Mesothelial cell of epicardium (in vitro differentiated cells): ENCODE measurements around the gene ARMH2. TPM values are rescaled to one million over a fixed set of nuclear protein-coding genes. Genes with fewer than 3 reads are reported as not detected.
"Not testable (repeated sequence)": the region's sequence is repeated elsewhere in the genome, so short reads cannot be mapped to it uniquely, and the experiment has no call there.

Experiments used
- DNase-seq, 2 experiments: peaks; one replicate each; pipeline ENCODE4 v3.0.0; 2021; ENCODE audit warnings: low spot score in 2 of 2; ENCODE audit not compliant: unreplicated experiment in 2 of 2
- H3K27ac Mint-ChIP-seq: 2 replicates; pipeline ENCODE4 v1.8.0; 2021; ENCODE audit warnings: mixed read lengths
- H3K27me3 Mint-ChIP-seq: 2 replicates; pipeline ENCODE4 v1.8.0; 2021; ENCODE audit warnings: low read depth, mixed read lengths
- H3K36me3 Mint-ChIP-seq: 2 replicates; pipeline ENCODE4 v1.8.0; 2021; ENCODE audit warnings: mixed read lengths
- H3K4me1 Mint-ChIP-seq: 2 replicates; pipeline ENCODE4 v1.8.0; 2021; ENCODE audit warnings: mixed read lengths
- H3K4me3 Mint-ChIP-seq: 2 replicates; pipeline ENCODE4 v1.8.0; 2021; ENCODE audit warnings: mild to moderate bottlenecking, moderate library complexity, mixed read lengths
- H3K9me3 Mint-ChIP-seq: 2 replicates; pipeline ENCODE4 v1.8.0; 2021; ENCODE audit warnings: mixed read lengths
- CTCF ChIP-seq: fragments of 200-600 bp; sonication (generic); IDR thresholded peaks from one replicate; pipeline ENCODE4 v1.5.0; 2021; ENCODE audit warnings: antibody characterized with exemption; ENCODE audit not compliant: unreplicated experiment
- total RNA-seq: library from RNA; stranded (reverse); gene quantifications from 3 replicates; pipeline ENCODE4 v1.2.1, GENCODE V29; 2021

Gene ARMH2
- total RNA-seq, 1 donor from 2014 or later, result not detected

- DNase-seq, result no peak
- H3K4me1 Mint-ChIP-seq, result peaks cover 23% of the 10 kb centered on the region
- H3K27ac Mint-ChIP-seq, result peak overlapping the region; percentile 90
- peaks cover 2% of the 10 kb centered on the region for H3K36me3 Mint-ChIP-seq
- no peaks in the 10 kb centered on the region for H3K27me3 Mint-ChIP-seq
- peak overlapping the region; percentile 99 for H3K4me3 Mint-ChIP-seq
- TF ChIP-seq CTCF, result no peak
- no peaks in the 10 kb centered on the region for H3K9me3 Mint-ChIP-seq
Observed at GRCh38 chr6:24775520-24776058, 23.1 kb downstream of the ARMH2 start.

- peak within 1 kb of the TSS; percentile 96 for H3K27ac Mint-ChIP-seq
- H3K36me3 Mint-ChIP-seq, result no peaks in the 10 kb centered on the region
- peaks cover 20% of the 10 kb centered on the region for H3K4me1 Mint-ChIP-seq
- no peaks in the 10 kb centered on the region for H3K9me3 Mint-ChIP-seq
- H3K4me3 Mint-ChIP-seq, result peak within 1 kb of the TSS; percentile 99
- DNase-seq, result peak; percentile 98 to 99
- no peaks in the 10 kb centered on the region for H3K27me3 Mint-ChIP-seq
- TF ChIP-seq CTCF, result no peak
Observed at GRCh38 chr6:24774696-24775519, 23.8 kb downstream of the ARMH2 start, which contains the start of gene GMNN. GMNN (plus strand) TSS chr6:24774937; CDS start chr6:24777247, 2,310 bp downstream.

GRCh38 chr6:24768361-24768760 lies 30.4 kb downstream of the ARMH2 start:
- Mint-ChIP-seq H3K36me3 (no peaks in the 10 kb centered on the region), H3K27me3 (no peaks in the 10 kb centered on the region), H3K4me3 (no peak overlapping the region), H3K27ac (no peak overlapping the region), H3K4me1 (peaks cover 3% of the 10 kb centered on the region), H3K9me3 (no peaks in the 10 kb centered on the region)
- no peak for TF ChIP-seq CTCF
- DNase-seq, result no peak

GRCh38 chr6:24766680-24767462 lies 31.8 kb downstream of the ARMH2 start:
- Mint-ChIP-seq H3K4me3 (no peak overlapping the region), H3K4me1 (peaks cover 4% of the 10 kb centered on the region), H3K27ac (no peak overlapping the region), H3K9me3 (no peaks in the 10 kb centered on the region), H3K36me3 (no peaks in the 10 kb centered on the region), H3K27me3 (no peaks in the 10 kb centered on the region)
- no peak for TF ChIP-seq CTCF
- no peak for DNase-seq

GRCh38 chr6:24765968-24766367 lies 32.7 kb downstream of the ARMH2 start:
- DNase-seq, H3K27me3 Mint-ChIP-seq, H3K9me3 Mint-ChIP-seq, H3K4me1 Mint-ChIP-seq, H3K4me3 Mint-ChIP-seq, H3K36me3 Mint-ChIP-seq, H3K27ac Mint-ChIP-seq: not testable (repeated sequence)

GRCh38 chr6:24764833-24765828 lies 33.6 kb downstream of the ARMH2 start:
- H3K4me3 Mint-ChIP-seq, H3K4me1 Mint-ChIP-seq, DNase-seq, H3K9me3 Mint-ChIP-seq, H3K27ac Mint-ChIP-seq, H3K36me3 Mint-ChIP-seq, H3K27me3 Mint-ChIP-seq: not testable (repeated sequence)
